Keratinocyte (primary cell): Measurements from ENCODE around the gene TOR4A. TPM values are rescaled to one million over a fixed set of nuclear protein-coding genes. Genes with fewer than 3 reads are reported as not detected.

Experiments
- DNase-seq: peaks from one replicate; pipeline ENCODE4 v3.0.0-alpha.2; 2011; ENCODE audit warnings: low read depth, missing footprints, low spot score
- FAIRE-seq: peaks from 2 replicates; lab custom pipeline; 2011; peaks lifted over from hg19 to GRCh38; lab: Jason Lieb, UNC
- H2AFZ ChIP-seq: 2 replicates; pipeline ENCODE4 v1.6.0; 2012; ENCODE audit warnings: low read length, control low read depth, inconsistent platforms; ENCODE audit not compliant: control insufficient read depth
- H3K27ac ChIP-seq: 2 replicates; pipeline ENCODE4 v1.5.1; 2011; ENCODE audit warnings: low read length; ENCODE audit not compliant: control insufficient read depth, insufficient read depth
- H3K27me3 ChIP-seq: 3 replicates; pipeline ENCODE4 v1.6.0; 2011; ENCODE audit warnings: low read length; ENCODE audit not compliant: control insufficient read depth, insufficient read depth; ENCODE audit errors: extremely low read depth
- H3K36me3 ChIP-seq, 2 experiments: 2 replicates in 1 of 2; 3 replicates in 1 of 2; pipeline ENCODE4 v1.5.1; 2011; ENCODE audit warnings: low read length in 2 of 2, mild to moderate bottlenecking in 1 of 2; ENCODE audit not compliant: control insufficient read depth in 2 of 2, insufficient read depth in 2 of 2; ENCODE audit errors: extremely low read depth in 1 of 2
- H3K4me1 ChIP-seq: 3 replicates; pipeline ENCODE4 v1.5.1; 2011; ENCODE audit warnings: low read length; ENCODE audit not compliant: control insufficient read depth, insufficient read depth; ENCODE audit errors: extremely low read depth
- H3K4me2 ChIP-seq: 3 replicates; pipeline ENCODE4 v1.6.0; 2011; ENCODE audit warnings: low read depth, low read length; ENCODE audit not compliant: control insufficient read depth, insufficient read depth; ENCODE audit errors: extremely low read depth
- H3K4me3 ChIP-seq, 3 experiments: fragments of 200-600 bp in 1 of 3; sonication (generic) in 1 of 3; 2 replicates in 2 of 3; 3 replicates in 1 of 3; pipeline ENCODE4 v1.5.1; 2011 to 2016; ENCODE audit warnings: low read length in 3 of 3, mild to moderate bottlenecking in 3 of 3, control low read depth in 2 of 3, inconsistent platforms in 1 of 3, low read depth in 1 of 3, mixed read lengths in 1 of 3, mixed run types in 1 of 3, moderate library complexity in 1 of 3; ENCODE audit not compliant: control insufficient read depth in 2 of 3, insufficient read depth in 2 of 3; ENCODE audit errors: extremely low read depth in 1 of 3
- H3K79me2 ChIP-seq: 2 replicates; pipeline ENCODE4 v1.6.0; 2012; ENCODE audit warnings: low read length; ENCODE audit not compliant: control insufficient read depth, insufficient read depth
- H3K9ac ChIP-seq: 3 replicates; pipeline ENCODE4 v1.6.0; 2011; ENCODE audit warnings: low read length; ENCODE audit not compliant: control insufficient read depth, insufficient read depth; ENCODE audit errors: extremely low read depth
- H3K9me1 ChIP-seq: 3 replicates; pipeline ENCODE4 v1.6.0; 2011; ENCODE audit warnings: low read length; ENCODE audit not compliant: control insufficient read depth, insufficient read depth; ENCODE audit errors: extremely low read depth
- H3K9me3 ChIP-seq: 2 replicates; pipeline ENCODE4 v1.5.1; 2012; ENCODE audit warnings: low read depth, low read length; ENCODE audit not compliant: control insufficient read depth
- H4K20me1 ChIP-seq: 3 replicates; pipeline ENCODE4 v1.6.0; 2011; ENCODE audit warnings: low read length; ENCODE audit not compliant: control insufficient read depth, insufficient read depth; ENCODE audit errors: extremely low read depth
- EZH2 ChIP-seq: IDR thresholded peaks from one replicate; pipeline ENCODE4 v1.6.1; 2012; ENCODE audit warnings: inconsistent platforms, mild to moderate bottlenecking, low read length, moderate library complexity
- dilution Hi-C: fragments of 300-500 bp; cut with MboI; formaldehyde crosslinking; loops from one replicate; pipeline ENCODE4 v1.7.0; 2020; ENCODE audit warnings: low sequenced_read_pairs; ENCODE audit not compliant: extremely low pct_ligation_motif_present
- polyA plus RNA-seq, 5 experiments: library from polyadenylated mRNA; depleted of rRNA in 3 of 5; stranded (reverse) in 3 of 5; stranded (forward) in 1 of 5; unstranded in 1 of 5; fragments of >200 nt; gene quantifications; 1 replicate in 1 of 5; 2 replicates in 3 of 5; 3 replicates in 1 of 5; pipeline versions ENCODE4 v1.2.1 to v1.2.3, GENCODE V29; 2011 to 2012; ENCODE audit warnings: missing spikeins in 2 of 5, low read depth in 1 of 5, low replicate concordance in 1 of 5
- TF ChIP-seq, protein P1 (sequence below), 3 experiments: IDR thresholded peaks in 1 of 3; conservative IDR thresholded peaks in 1 of 3; optimal IDR thresholded peaks in 1 of 3; 2 replicates in 2 of 3; 3 replicates in 1 of 3; pipeline versions ENCODE3 to v1.5.1; 2011; ENCODE audit warnings: low read length in 3 of 3, mild to moderate bottlenecking in 3 of 3, moderate library complexity in 2 of 3, control low read depth in 1 of 3, inconsistent platforms in 1 of 3; ENCODE audit not compliant: insufficient read depth in 2 of 3; ENCODE audit errors: extremely low read depth in 1 of 3

Gene TOR4A
- polyA plus RNA-seq, 1 donor (not counting 4 experiments of a cell fraction or from before 2014, with no cell fraction given): 5.8 TPM

- no peaks in the 10 kb centered on the region for H3K79me2 ChIP-seq
- H3K4me1 ChIP-seq: peaks cover 3% of the 10 kb centered on the region
- H3K4me2 ChIP-seq: peak overlapping the region; percentile 56
- TF ChIP-seq EZH2: no peak
- TF ChIP-seq, protein P1, sequence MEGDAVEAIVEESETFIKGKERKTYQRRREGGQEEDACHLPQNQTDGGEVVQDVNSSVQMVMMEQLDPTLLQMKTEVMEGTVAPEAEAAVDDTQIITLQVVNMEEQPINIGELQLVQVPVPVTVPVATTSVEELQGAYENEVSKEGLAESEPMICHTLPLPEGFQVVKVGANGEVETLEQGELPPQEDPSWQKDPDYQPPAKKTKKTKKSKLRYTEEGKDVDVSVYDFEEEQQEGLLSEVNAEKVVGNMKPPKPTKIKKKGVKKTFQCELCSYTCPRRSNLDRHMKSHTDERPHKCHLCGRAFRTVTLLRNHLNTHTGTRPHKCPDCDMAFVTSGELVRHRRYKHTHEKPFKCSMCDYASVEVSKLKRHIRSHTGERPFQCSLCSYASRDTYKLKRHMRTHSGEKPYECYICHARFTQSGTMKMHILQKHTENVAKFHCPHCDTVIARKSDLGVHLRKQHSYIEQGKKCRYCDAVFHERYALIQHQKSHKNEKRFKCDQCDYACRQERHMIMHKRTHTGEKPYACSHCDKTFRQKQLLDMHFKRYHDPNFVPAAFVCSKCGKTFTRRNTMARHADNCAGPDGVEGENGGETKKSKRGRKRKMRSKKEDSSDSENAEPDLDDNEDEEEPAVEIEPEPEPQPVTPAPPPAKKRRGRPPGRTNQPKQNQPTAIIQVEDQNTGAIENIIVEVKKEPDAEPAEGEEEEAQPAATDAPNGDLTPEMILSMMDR (optimal IDR thresholded peaks at IDR 0.05 in 1 of 3, IDR thresholded peaks at IDR 0.05 in 1 of 3, conservative IDR thresholded peaks at IDR 0.05 in 1 of 3; ENCODE audit: extremely low read depth in 1 of 3, insufficient read depth in 2 of 3, low read length in 3 of 3): no peak
- H2AFZ ChIP-seq: no peak overlapping the region
- no peaks in the 10 kb centered on the region for H3K9me3 ChIP-seq
- no peaks in the 10 kb centered on the region for H4K20me1 ChIP-seq
- no peak overlapping the region for H3K27ac ChIP-seq
- H3K36me3 ChIP-seq: no peaks in the 10 kb centered on the region
- H3K9me1 ChIP-seq: no peaks in the 10 kb centered on the region
- DNase-seq: no peak
- no peak overlapping the region for H3K4me3 ChIP-seq
- no peak for FAIRE-seq
- H3K9ac ChIP-seq: no peak overlapping the region
- dilution Hi-C loops: no loop called here
- H3K27me3 ChIP-seq: peaks cover 21% of the 10 kb centered on the region
These were observed 16.7 kb downstream of the TOR4A start for GRCh38 chr9:137294091-137294680.

- no peaks in the 10 kb centered on the region for H4K20me1 ChIP-seq
- peaks cover 3% of the 10 kb centered on the region for H3K4me1 ChIP-seq
- peaks cover 21% of the 10 kb centered on the region for H3K27me3 ChIP-seq
- H3K9me3 ChIP-seq: no peaks in the 10 kb centered on the region
- no peaks in the 10 kb centered on the region for H3K36me3 ChIP-seq
- H3K79me2 ChIP-seq: no peaks in the 10 kb centered on the region
- H3K9ac ChIP-seq: no peak overlapping the region
- no peaks in the 10 kb centered on the region for H3K9me1 ChIP-seq
- dilution Hi-C loops: no loop called here
- H3K27ac ChIP-seq: no peak overlapping the region
- no peak overlapping the region for H2AFZ ChIP-seq
- no peak for TF ChIP-seq EZH2
- TF ChIP-seq, protein P1 (optimal IDR thresholded peaks at IDR 0.05 in 1 of 3, IDR thresholded peaks at IDR 0.05 in 1 of 3, conservative IDR thresholded peaks at IDR 0.05 in 1 of 3; ENCODE audit: extremely low read depth in 1 of 3, insufficient read depth in 2 of 3, low read length in 3 of 3): peak in 2 of 3 experiments; percentile 18 to 53
- DNase-seq: no peak
- no peak for FAIRE-seq
- no peak overlapping the region for H3K4me3 ChIP-seq
- peak overlapping the region; percentile 56 for H3K4me2 ChIP-seq
These were observed 17.2 kb downstream of the TOR4A start for GRCh38 chr9:137294681-137295237.
